Measurements from ENCODE around the gene FAM117A.

GRCh38 chr17:49681106-49681979 is 82.6 kb downstream of the FAM117A start:
- TF ChIP-seq EP300 (IDR thresholded peaks at IDR 0.05; ENCODE audit: borderline replicate concordance) (no peak), YY1 (IDR thresholded peaks at IDR 0.05; ENCODE audit: low read depth) (no peak), CREB1 (IDR thresholded peaks at IDR 0.05; ENCODE audit: low read depth) (no peak), ZBTB7A (IDR thresholded peaks at IDR 0.05; ENCODE audit: low read depth) (no peak), TCF12 (IDR thresholded peaks at IDR 0.05; ENCODE audit: low read depth) (no peak), CEBPB (IDR thresholded peaks at IDR 0.05) (no peak), TEAD4 (IDR thresholded peaks at IDR 0.05) (no peak), RAD21 (IDR thresholded peaks at IDR 0.05; ENCODE audit: low read depth) (no peak), EGR1 (IDR thresholded peaks at IDR 0.05) (no peak), NFIC (IDR thresholded peaks at IDR 0.05) (no peak), FOXM1 (IDR thresholded peaks at IDR 0.05; ENCODE audit: borderline replicate concordance, low read depth) (no peak), USF1 (IDR thresholded peaks at IDR 0.05) (no peak)
- TF ChIP-seq, protein P1, sequence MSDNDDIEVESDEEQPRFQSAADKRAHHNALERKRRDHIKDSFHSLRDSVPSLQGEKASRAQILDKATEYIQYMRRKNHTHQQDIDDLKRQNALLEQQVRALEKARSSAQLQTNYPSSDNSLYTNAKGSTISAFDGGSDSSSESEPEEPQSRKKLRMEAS (IDR thresholded peaks at IDR 0.05), result no peak
- TF ChIP-seq, protein P2, sequence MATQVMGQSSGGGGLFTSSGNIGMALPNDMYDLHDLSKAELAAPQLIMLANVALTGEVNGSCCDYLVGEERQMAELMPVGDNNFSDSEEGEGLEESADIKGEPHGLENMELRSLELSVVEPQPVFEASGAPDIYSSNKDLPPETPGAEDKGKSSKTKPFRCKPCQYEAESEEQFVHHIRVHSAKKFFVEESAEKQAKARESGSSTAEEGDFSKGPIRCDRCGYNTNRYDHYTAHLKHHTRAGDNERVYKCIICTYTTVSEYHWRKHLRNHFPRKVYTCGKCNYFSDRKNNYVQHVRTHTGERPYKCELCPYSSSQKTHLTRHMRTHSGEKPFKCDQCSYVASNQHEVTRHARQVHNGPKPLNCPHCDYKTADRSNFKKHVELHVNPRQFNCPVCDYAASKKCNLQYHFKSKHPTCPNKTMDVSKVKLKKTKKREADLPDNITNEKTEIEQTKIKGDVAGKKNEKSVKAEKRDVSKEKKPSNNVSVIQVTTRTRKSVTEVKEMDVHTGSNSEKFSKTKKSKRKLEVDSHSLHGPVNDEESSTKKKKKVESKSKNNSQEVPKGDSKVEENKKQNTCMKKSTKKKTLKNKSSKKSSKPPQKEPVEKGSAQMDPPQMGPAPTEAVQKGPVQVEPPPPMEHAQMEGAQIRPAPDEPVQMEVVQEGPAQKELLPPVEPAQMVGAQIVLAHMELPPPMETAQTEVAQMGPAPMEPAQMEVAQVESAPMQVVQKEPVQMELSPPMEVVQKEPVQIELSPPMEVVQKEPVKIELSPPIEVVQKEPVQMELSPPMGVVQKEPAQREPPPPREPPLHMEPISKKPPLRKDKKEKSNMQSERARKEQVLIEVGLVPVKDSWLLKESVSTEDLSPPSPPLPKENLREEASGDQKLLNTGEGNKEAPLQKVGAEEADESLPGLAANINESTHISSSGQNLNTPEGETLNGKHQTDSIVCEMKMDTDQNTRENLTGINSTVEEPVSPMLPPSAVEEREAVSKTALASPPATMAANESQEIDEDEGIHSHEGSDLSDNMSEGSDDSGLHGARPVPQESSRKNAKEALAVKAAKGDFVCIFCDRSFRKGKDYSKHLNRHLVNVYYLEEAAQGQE (IDR thresholded peaks at IDR 0.05; ENCODE audit: low read depth), result no peak
